HepG2 (cell line): ENCODE measurements around the gene STIM2. TPM values are rescaled to one million over a fixed set of nuclear protein-coding genes. Genes with fewer than 3 reads are reported as not detected.

Source experiments
- DR1 ChIP-seq: sonication (generic); formaldehyde crosslinking; IDR thresholded peaks from 2 replicates; pipeline ENCODE4 v1.8.0; 2021; ENCODE audit warnings: mild to moderate bottlenecking, missing genetic modification reagents, inconsistent platforms
- ETV6 ChIP-seq: sonication (generic); formaldehyde crosslinking; conservative IDR thresholded peaks from 2 replicates; pipeline ENCODE4 v1.4.0; 2020; ENCODE audit warnings: missing genetic modification reagents
- TEAD2 ChIP-seq: sonication (generic); formaldehyde crosslinking; IDR thresholded peaks from 2 replicates; pipeline ENCODE4 v1.9.0; 2021; ENCODE audit warnings: missing genetic modification reagents
- ZBTB34 ChIP-seq: sonication (generic); formaldehyde crosslinking; IDR thresholded peaks from 2 replicates; pipeline ENCODE4 v1.8.0; 2022; ENCODE audit warnings: mild to moderate bottlenecking, missing genetic modification reagents
- ZGPAT ChIP-seq: IDR thresholded peaks from 2 replicates; pipeline ENCODE4 v1.6.1; 2016; ENCODE audit warnings: mild to moderate bottlenecking
- ZNF296 ChIP-seq: sonication (generic); formaldehyde crosslinking; conservative IDR thresholded peaks from 2 replicates; pipeline ENCODE4 v1.5.0; 2020; ENCODE audit warnings: mild to moderate bottlenecking, missing genetic modification reagents
- ZNF331 ChIP-seq: sonication (generic); formaldehyde crosslinking; IDR thresholded peaks from 2 replicates; pipeline ENCODE4 v1.4.0; 2020; ENCODE audit warnings: missing genetic modification reagents
- ZNF383 ChIP-seq: sonication (generic); formaldehyde crosslinking; IDR thresholded peaks from 2 replicates; pipeline ENCODE4 v1.4.0; 2020; ENCODE audit warnings: missing genetic modification reagents, mild to moderate bottlenecking, borderline replicate concordance
- ZNF691 ChIP-seq: sonication (generic); formaldehyde crosslinking; IDR thresholded peaks from 2 replicates; pipeline ENCODE4 v1.4.0; 2020; ENCODE audit warnings: missing genetic modification reagents, low read depth, mild to moderate bottlenecking, borderline replicate concordance
- ZNF7 ChIP-seq: IDR thresholded peaks from 2 replicates; pipeline ENCODE4 v1.6.1; 2016; ENCODE audit warnings: missing biosample characterization, missing genetic modification reagents
- polyA plus RNA-seq, 8 experiments: library from polyadenylated mRNA; depleted of rRNA in 3 of 8; stranded (reverse) in 7 of 8; unstranded in 1 of 8; fragments of >200 nt; fragmentation: Illumina TruSeq in 4 of 8; extraction: Trizol in 4 of 8; gene quantifications; 2 replicates each; pipeline versions ENCODE4 v1.2.1 to v1.2.3, GENCODE V29; 2011 to 2016; ENCODE audit warnings: low read depth in 4 of 8, missing spikeins in 1 of 8, mixed read lengths in 1 of 8; ENCODE audit not compliant: insufficient read depth in 1 of 8
- total RNA-seq, 5 experiments: library from RNA; depleted of rRNA; stranded (reverse); fragments of >200 nt; fragmentation: Illumina TruSeq; extraction: Trizol; gene quantifications; 2 replicates each; pipeline ENCODE4 v1.2.3, GENCODE V29; 2016; ENCODE audit warnings: low read depth in 1 of 5
- TF ChIP-seq, protein P1 (sequence below), 2 experiments: fragments of 450-650 bp in 1 of 2; sonication (generic) in 1 of 2; formaldehyde crosslinking in 1 of 2; IDR thresholded peaks; 2 replicates each; pipeline versions ENCODE4 v1.6.1 to v1.8.0; 2016 to 2022; ENCODE audit warnings: antibody characterized with exemption in 1 of 2, mild to moderate bottlenecking in 1 of 2, missing genetic modification reagents in 1 of 2

STIM2 gene
- total and polyA plus RNA-seq, 2 of the 13 experiments (the other 11 are each of a cell fraction or from before 2014, with no cell fraction given), result 19.3 to 19.4 TPM

- TF ChIP-seq, protein P1, sequence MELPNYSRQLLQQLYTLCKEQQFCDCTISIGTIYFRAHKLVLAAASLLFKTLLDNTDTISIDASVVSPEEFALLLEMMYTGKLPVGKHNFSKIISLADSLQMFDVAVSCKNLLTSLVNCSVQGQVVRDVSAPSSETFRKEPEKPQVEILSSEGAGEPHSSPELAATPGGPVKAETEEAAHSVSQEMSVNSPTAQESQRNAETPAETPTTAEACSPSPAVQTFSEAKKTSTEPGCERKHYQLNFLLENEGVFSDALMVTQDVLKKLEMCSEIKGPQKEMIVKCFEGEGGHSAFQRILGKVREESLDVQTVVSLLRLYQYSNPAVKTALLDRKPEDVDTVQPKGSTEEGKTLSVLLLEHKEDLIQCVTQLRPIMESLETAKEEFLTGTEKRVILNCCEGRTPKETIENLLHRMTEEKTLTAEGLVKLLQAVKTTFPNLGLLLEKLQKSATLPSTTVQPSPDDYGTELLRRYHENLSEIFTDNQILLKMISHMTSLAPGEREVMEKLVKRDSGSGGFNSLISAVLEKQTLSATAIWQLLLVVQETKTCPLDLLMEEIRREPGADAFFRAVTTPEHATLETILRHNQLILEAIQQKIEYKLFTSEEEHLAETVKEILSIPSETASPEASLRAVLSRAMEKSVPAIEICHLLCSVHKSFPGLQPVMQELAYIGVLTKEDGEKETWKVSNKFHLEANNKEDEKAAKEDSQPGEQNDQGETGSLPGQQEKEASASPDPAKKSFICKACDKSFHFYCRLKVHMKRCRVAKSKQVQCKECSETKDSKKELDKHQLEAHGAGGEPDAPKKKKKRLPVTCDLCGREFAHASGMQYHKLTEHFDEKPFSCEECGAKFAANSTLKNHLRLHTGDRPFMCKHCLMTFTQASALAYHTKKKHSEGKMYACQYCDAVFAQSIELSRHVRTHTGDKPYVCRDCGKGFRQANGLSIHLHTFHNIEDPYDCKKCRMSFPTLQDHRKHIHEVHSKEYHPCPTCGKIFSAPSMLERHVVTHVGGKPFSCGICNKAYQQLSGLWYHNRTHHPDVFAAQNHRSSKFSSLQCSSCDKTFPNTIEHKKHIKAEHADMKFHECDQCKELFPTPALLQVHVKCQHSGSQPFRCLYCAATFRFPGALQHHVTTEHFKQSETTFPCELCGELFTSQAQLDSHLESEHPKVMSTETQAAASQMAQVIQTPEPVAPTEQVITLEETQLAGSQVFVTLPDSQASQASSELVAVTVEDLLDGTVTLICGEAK (IDR thresholded peaks at IDR 0.05), result no peak
- TF ChIP-seq, protein P1 (CRISPR knock-in tag; IDR thresholded peaks at IDR 0.05), result peak; percentile 44; the same call in 1 of the 2 replicates
- TF ChIP-seq ETV6 (CRISPR knock-in tag) (no peak), ZNF296 (CRISPR knock-in tag) (no peak), ZNF331 (peak; percentile 52; the same call in 1 of the 2 replicates), DR1 (CRISPR knock-in tag) (no peak), ZNF7 (CRISPR knock-in tag) (no peak), ZNF691 (no peak), ZBTB34 (CRISPR knock-in tag) (peak; percentile 76; the same call in 1 of the 2 replicates), ZGPAT (peak; percentile 84), ZNF383 (CRISPR knock-in tag) (no peak), TEAD2 (no peak)
Observed at GRCh38 chr4:26821677-26822503, 38.8 kb upstream of the STIM2 start (continued).
